Chondrocyte (in vitro differentiated cells): ENCODE results near the gene C13orf46. TPM values are rescaled to one million over a fixed set of nuclear protein-coding genes. Genes with fewer than 3 reads are reported as not detected.
"Not testable (repeated sequence)": the region's sequence is repeated elsewhere in the genome, so short reads cannot be mapped to it uniquely, and the experiment has no call there.

Experiments
- DNase-seq: peaks from one replicate; pipeline ENCODE4 v3.0.0; 2021; ENCODE audit warnings: mixed read lengths, low spot score
- H3K27ac Mint-ChIP-seq: one replicate; pipeline ENCODE4 v1.8.0; 2021; ENCODE audit warnings: mild to moderate bottlenecking, moderate library complexity, mixed read lengths; ENCODE audit not compliant: unreplicated experiment
- H3K27me3 Mint-ChIP-seq: 2 replicates; pipeline ENCODE4 v1.8.0; 2021; ENCODE audit warnings: low read depth, mixed read lengths
- H3K36me3 Mint-ChIP-seq: 2 replicates; pipeline ENCODE4 v1.8.0; 2021; ENCODE audit warnings: low read depth, mixed read lengths
- H3K4me1 Mint-ChIP-seq: 2 replicates; pipeline ENCODE4 v1.8.0; 2021; ENCODE audit warnings: low read depth, mild to moderate bottlenecking, mixed read lengths
- H3K4me3 Mint-ChIP-seq: one replicate; pipeline ENCODE4 v1.8.0; 2021; ENCODE audit warnings: mild to moderate bottlenecking, moderate library complexity, mixed read lengths; ENCODE audit not compliant: unreplicated experiment
- H3K9me3 Mint-ChIP-seq: 2 replicates; pipeline ENCODE4 v1.8.0; 2021; ENCODE audit warnings: low read depth, mixed read lengths
- CTCF ChIP-seq: fragments of 200-600 bp; sonication (generic); IDR thresholded peaks from 2 replicates; pipeline ENCODE4 v1.5.0; 2021; ENCODE audit warnings: antibody characterized with exemption, mild to moderate bottlenecking, moderate library complexity
- total RNA-seq: library from RNA; stranded (reverse); gene quantifications from 3 replicates; pipeline ENCODE4 v1.2.1, GENCODE V29; 2021

The C13orf46 gene
- total RNA-seq, 1 donor from 2014 or later = 2.2 TPM

- DNase-seq = no peak
- no peak overlapping the region for H3K4me3 Mint-ChIP-seq
- TF ChIP-seq CTCF = no peak
- no peaks in the 10 kb centered on the region for H3K9me3 Mint-ChIP-seq
- H3K4me1 Mint-ChIP-seq = peaks cover 9% of the 10 kb centered on the region
- no peak overlapping the region for H3K27ac Mint-ChIP-seq
- peaks cover 24% of the 10 kb centered on the region for H3K36me3 Mint-ChIP-seq
- no peaks in the 10 kb centered on the region for H3K27me3 Mint-ChIP-seq
Observed at GRCh38 chr13:114020750-114021463, 47.0 kb upstream of the C13orf46 start.

GRCh38 chr13:114020134-114020533, 46.3 kb upstream of the C13orf46 start:
- not testable (repeated sequence) for H3K4me1 Mint-ChIP-seq, DNase-seq, H3K27ac Mint-ChIP-seq, H3K27me3 Mint-ChIP-seq, H3K4me3 Mint-ChIP-seq, H3K9me3 Mint-ChIP-seq
- H3K36me3 Mint-ChIP-seq = peaks cover 26% of the 10 kb centered on the region

DNA sequence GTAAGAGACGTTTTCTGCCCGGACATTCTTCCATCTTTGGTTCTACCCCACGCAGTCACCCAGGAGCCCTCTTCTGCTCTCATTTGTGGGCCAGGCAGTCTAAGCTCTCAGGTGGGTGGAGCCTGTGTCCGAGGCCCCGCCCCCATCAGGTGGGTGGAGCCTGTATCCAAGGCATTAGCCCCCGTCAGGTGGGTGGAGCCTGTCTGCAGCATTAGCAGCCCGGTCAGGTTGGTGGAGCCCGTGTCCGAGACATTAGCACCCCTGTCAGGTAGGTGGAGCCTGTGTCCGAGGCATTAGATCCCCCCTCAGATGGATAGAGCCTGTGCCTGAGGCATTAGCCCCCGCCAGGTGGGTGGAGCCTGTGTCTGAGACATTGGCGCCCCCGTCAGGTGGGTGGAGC, 45.5 kb upstream of the C13orf46 start:
- H3K27ac Mint-ChIP-seq = no peak overlapping the region
- H3K4me3 Mint-ChIP-seq = no peak overlapping the region
- no peak for TF ChIP-seq CTCF
- no peaks in the 10 kb centered on the region for H3K27me3 Mint-ChIP-seq
- DNase-seq = no peak
- no peaks in the 10 kb centered on the region for H3K4me1 Mint-ChIP-seq
- peaks cover 26% of the 10 kb centered on the region for H3K36me3 Mint-ChIP-seq
- H3K9me3 Mint-ChIP-seq = no peaks in the 10 kb centered on the region

DNA sequence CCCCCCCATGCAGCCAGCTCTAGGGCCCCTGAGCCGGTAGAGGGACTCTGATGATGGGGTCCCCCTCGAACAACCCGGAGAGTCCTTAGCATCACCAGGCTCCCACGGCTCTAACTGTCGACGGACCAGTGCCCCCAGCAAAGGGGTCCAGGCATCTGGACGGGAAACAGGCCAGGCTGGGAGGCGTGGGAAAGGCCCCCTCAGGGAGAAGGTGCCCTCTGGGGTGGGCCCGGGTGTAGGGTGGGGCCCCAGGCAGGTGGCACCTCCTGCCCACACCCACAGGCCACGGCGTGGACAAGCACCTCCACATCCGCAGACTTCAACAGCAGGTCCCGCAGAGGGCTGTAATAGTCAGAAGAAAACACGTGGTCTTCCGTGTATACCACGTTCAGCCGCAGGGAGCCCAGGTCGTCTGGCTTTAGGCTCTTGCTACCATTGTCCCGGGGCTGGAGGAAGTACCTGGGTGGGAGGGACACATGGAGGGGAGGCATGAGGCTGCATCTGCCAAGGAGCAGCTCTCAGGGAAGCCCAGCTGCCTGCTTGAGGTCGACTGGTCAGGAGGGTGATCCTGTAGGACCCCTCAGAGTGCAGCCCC, 44.7 kb upstream of the C13orf46 start:
- Mint-ChIP-seq H3K9me3 (no peaks in the 10 kb centered on the region), H3K4me3 (no peak overlapping the region), H3K4me1 (no peaks in the 10 kb centered on the region), H3K36me3 (peaks cover 23% of the 10 kb centered on the region), H3K27ac (no peak overlapping the region), H3K27me3 (no peaks in the 10 kb centered on the region)
- TF ChIP-seq CTCF = no peak
- no peak for DNase-seq

DNA sequence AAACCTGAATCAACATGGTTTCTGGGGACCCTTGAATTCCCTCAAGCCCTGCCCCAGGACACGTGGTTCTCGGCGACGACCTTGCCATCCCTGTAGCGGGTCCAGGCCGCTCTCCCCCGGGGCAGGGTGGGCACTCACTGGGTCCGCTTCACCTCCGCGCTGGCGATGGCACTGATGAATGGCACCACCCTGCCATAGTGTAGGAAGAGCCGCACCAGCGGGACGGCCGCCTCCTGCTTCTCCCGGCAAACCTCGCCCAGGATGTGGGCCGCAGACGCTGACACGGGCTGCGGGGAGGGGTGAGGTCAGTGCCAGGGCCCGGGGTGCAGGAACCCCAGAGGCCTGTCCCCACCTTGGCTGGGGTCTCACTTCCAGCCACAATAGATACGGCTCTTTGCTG, 44.1 kb upstream of the C13orf46 start:
- DNase-seq = no peak
- no peaks in the 10 kb centered on the region for H3K27me3 Mint-ChIP-seq
- H3K9me3 Mint-ChIP-seq = no peaks in the 10 kb centered on the region
- H3K36me3 Mint-ChIP-seq = peaks cover 20% of the 10 kb centered on the region
- H3K4me3 Mint-ChIP-seq = no peak overlapping the region
- no peaks in the 10 kb centered on the region for H3K4me1 Mint-ChIP-seq
- TF ChIP-seq CTCF = no peak
- no peak overlapping the region for H3K27ac Mint-ChIP-seq
